GM23248 (cell line): Measurements from ENCODE around the gene STK32B. TPM values are rescaled to one million over a fixed set of nuclear protein-coding genes. Genes with fewer than 3 reads are reported as not detected.
A peak's percentile ranks its signal among the peaks of the same experiment; 100 is the strongest.

ENCODE experiments used
- DNase-seq: peaks from one replicate; pipeline ENCODE4 v3.0.0-alpha.2; 2015
- H2AFZ ChIP-seq: fragments of 200-600 bp; sonication (generic); 2 replicates; pipeline ENCODE4 v1.6.1; 2016; ENCODE audit warnings: antibody characterized with exemption
- H3F3A ChIP-seq: fragments of 200-600 bp; sonication (generic); 2 replicates; pipeline ENCODE4 v1.6.1; 2016; ENCODE audit warnings: mild to moderate bottlenecking, antibody characterized with exemption, mixed run types; ENCODE audit not compliant: insufficient read depth
- H3K27ac ChIP-seq: fragments of 200-600 bp; sonication (generic); 2 replicates; pipeline ENCODE4 v1.5.1; 2016; ENCODE audit warnings: mild to moderate bottlenecking
- H3K27me3 ChIP-seq: fragments of 200-600 bp; sonication (generic); replicated peaks from 2 replicates; pipeline ENCODE4 v1.6.1; 2016; ENCODE audit warnings: mild to moderate bottlenecking; ENCODE audit not compliant: insufficient read depth
- H3K36me3 ChIP-seq: fragments of 200-600 bp; sonication (generic); 2 replicates; pipeline ENCODE4 v1.6.1; 2016; ENCODE audit warnings: low read depth, mild to moderate bottlenecking
- H3K4me1 ChIP-seq: fragments of 200-600 bp; sonication (generic); 2 replicates; pipeline ENCODE4 v1.6.1; 2016; ENCODE audit warnings: mild to moderate bottlenecking; ENCODE audit not compliant: insufficient read depth
- H3K4me2 ChIP-seq: fragments of 200-600 bp; sonication (generic); one replicate; pipeline ENCODE4 v1.6.1; 2016; ENCODE audit warnings: mild to moderate bottlenecking; ENCODE audit not compliant: unreplicated experiment
- H3K4me3 ChIP-seq: fragments of 200-600 bp; sonication (generic); 2 replicates; pipeline ENCODE4 v1.5.1; 2016; ENCODE audit warnings: mild to moderate bottlenecking
- H3K79me2 ChIP-seq: fragments of 200-600 bp; sonication (generic); 2 replicates; pipeline ENCODE4 v1.6.1; 2016; ENCODE audit warnings: mild to moderate bottlenecking; ENCODE audit not compliant: insufficient read depth
- H3K9ac ChIP-seq: fragments of 200-600 bp; sonication (generic); 2 replicates; pipeline ENCODE4 v1.6.1; 2016; ENCODE audit warnings: mild to moderate bottlenecking
- H3K9me2 ChIP-seq: fragments of 200-600 bp; sonication (generic); 2 replicates; pipeline ENCODE4 v1.6.1; 2016; ENCODE audit warnings: mixed run types, mild to moderate bottlenecking, moderate library complexity; ENCODE audit not compliant: insufficient read depth
- H3K9me3 ChIP-seq: fragments of 200-600 bp; sonication (generic); one replicate; pipeline ENCODE4 v1.6.1; 2017; ENCODE audit warnings: low read depth
- H4K20me1 ChIP-seq: fragments of 200-600 bp; sonication (generic); 2 replicates; pipeline ENCODE4 v1.6.0; 2016; ENCODE audit not compliant: insufficient read depth
- EZH2 ChIP-seq: fragments of 200-600 bp; sonication (generic); IDR thresholded peaks from 2 replicates; pipeline ENCODE4 v1.6.1; 2018; ENCODE audit warnings: antibody characterized with exemption, mild to moderate bottlenecking; ENCODE audit not compliant: insufficient read depth, poor library complexity, severe bottlenecking
- EZH2phosphoT487 ChIP-seq: fragments of 200-600 bp; sonication (generic); IDR thresholded peaks from 2 replicates; pipeline ENCODE4 v1.6.1; 2018; ENCODE audit warnings: antibody characterized with exemption, moderate library complexity, mild to moderate bottlenecking, low read depth; ENCODE audit not compliant: insufficient read depth
- WGBS, 2 experiments: methylation state at CpG; one replicate each; pipeline ENCODE4 v1.1.6; 2015 to 2017; ENCODE audit warnings: low lambda C conversion rate in 2 of 2, low coverage in 1 of 2; ENCODE audit errors: missing lambda C conversion rate in 2 of 2; 5-methylcytosine and 5-hydroxymethylcytosine counted together
- in situ Hi-C: fragments of 300-500 bp; cut with MboI; formaldehyde crosslinking; loops from 2 replicates; pipeline ENCODE4 v1.15.0; 2020
- polyA plus RNA-seq: library from polyadenylated mRNA; unstranded; fragments of >200 nt; fragmentation: Nextera tagmentation; extraction: Ambion mirVana; gene quantifications from 2 replicates; pipeline ENCODE4 v1.2.1, GENCODE V29; 2016
- total RNA-seq: library from RNA; depleted of rRNA; stranded (reverse); fragments of >200 nt; shearing (Covaris generic); gene quantifications from 2 replicates; pipeline ENCODE4 v1.2.3, GENCODE V29; 2014

STK32B gene
- total and polyA plus RNA-seq, 2 experiments from 2014 or later, result 4.9 to 6.1 TPM

GRCh38 chr4:5030927-5031326 lies 20.4 kb upstream of the STK32B start:
- Histone ChIP-seq H3K9me3 (no peaks in the 10 kb centered on the region), H3K4me1 (peaks cover 9% of the 10 kb centered on the region), H3F3A (peaks cover 7% of the 10 kb centered on the region; the same call in 1 of the 2 replicates), H3K79me2 (no peaks in the 10 kb centered on the region), H3K4me3 (no peak overlapping the region), H3K27me3 (peaks cover 37% of the 10 kb centered on the region), H3K36me3 (no peaks in the 10 kb centered on the region), H3K27ac (no peak overlapping the region), H3K4me2 (no peak overlapping the region), H3K9me2 (no peaks in the 10 kb centered on the region), H2AFZ (no peak overlapping the region), H3K9ac (no peak overlapping the region), H4K20me1 (no peaks in the 10 kb centered on the region)
- DNase-seq, result no peak
- WGBS, 2 experiments, result 84 to 85% methylated on average over 3 of the region's 3 CpGs
- TF ChIP-seq EZH2phosphoT487 (no peak), EZH2 (no peak)
- in situ Hi-C loops, result loop anchor here (25.0 kb wide), 1 partner anchor 781 kb away; no protein-coding TSS in a partner anchor

DNA sequence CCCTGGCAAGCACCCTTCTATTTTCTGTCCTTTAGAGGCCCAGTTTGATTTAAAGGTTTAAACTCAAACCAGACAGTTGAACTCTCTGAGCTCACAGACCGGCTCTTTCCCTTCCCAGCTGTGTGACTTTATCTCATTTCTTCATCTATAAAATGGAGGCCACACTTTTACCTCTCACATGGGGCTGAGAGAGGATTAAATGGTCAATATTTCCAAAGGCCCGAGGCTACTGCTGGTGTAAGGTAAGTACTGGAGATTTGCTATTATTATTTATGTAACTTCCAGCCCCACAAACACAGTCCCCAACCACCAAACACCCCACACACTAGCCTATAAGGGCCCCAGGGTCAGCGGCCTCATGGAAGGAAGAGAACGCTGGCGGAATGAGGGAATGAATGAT lies 18.5 kb upstream of the STK32B start:
- no peak for TF ChIP-seq EZH2
- TF ChIP-seq EZH2phosphoT487, result no peak
- no peaks in the 10 kb centered on the region for H3K79me2 ChIP-seq
- peaks cover 25% of the 10 kb centered on the region for H3K4me1 ChIP-seq
- H3K9me2 ChIP-seq, result no peaks in the 10 kb centered on the region
- peaks cover 19% of the 10 kb centered on the region for H3K27me3 ChIP-seq
- H3K9ac ChIP-seq, result no peak overlapping the region
- WGBS, 2 experiments, result 89% methylated on average over 5 of the region's 5 CpGs
- no peaks in the 10 kb centered on the region for H4K20me1 ChIP-seq
- H3F3A ChIP-seq, result peaks cover 18% of the 10 kb centered on the region; the same call in 1 of the 2 replicates
- no peak overlapping the region for H3K4me3 ChIP-seq
- no peak for DNase-seq
- no peak overlapping the region; the same call in 1 of the 2 replicates for H2AFZ ChIP-seq
- H3K9me3 ChIP-seq, result no peaks in the 10 kb centered on the region
- H3K27ac ChIP-seq, result no peak overlapping the region
- no peaks in the 10 kb centered on the region for H3K36me3 ChIP-seq
- no peak overlapping the region for H3K4me2 ChIP-seq
- in situ Hi-C loops, result loop anchor here (25.0 kb wide), 1 partner anchor 779 kb away; no protein-coding TSS in a partner anchor

DNA sequence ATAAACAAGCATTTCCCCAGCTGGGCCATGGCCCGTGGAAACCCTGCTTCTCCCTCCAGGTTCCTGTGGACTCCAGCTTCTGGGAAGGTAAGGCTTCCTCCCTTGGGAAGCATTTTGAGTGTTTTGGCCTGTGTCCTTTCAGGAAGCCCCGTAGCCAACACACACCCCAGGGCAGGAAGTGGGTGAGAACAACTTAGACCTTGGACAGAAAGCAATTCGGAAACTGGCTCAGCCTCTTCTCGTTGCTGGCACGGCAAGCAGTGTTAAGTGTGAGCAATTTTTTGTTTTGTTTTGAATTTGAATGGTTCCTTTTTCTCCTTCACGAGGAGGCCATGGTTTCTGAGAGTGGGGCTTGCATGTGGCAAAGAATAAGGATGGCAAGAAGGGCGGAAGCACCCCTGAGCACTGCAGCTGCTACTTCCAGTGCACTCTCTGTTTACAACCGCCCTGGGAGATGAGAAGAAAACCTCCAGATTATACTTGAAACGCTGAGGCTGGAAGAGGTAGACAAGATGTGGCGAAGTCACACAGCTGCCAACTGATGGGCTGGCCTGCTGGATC lies 17.9 kb upstream of the STK32B start:
- Histone ChIP-seq H3K27ac (no peak overlapping the region), H3K9ac (no peak overlapping the region), H2AFZ (peak overlapping the region; percentile 59), H3K79me2 (no peaks in the 10 kb centered on the region), H3K4me3 (0 out of 2 replicates have a peak overlapping the region, but pooled peaks have one; percentile 4), H3K9me3 (no peaks in the 10 kb centered on the region), H3K4me2 (peak overlapping the region; percentile 48), H3K36me3 (no peaks in the 10 kb centered on the region), H3F3A (peaks cover 23% of the 10 kb centered on the region; the same call in 1 of the 2 replicates), H4K20me1 (no peaks in the 10 kb centered on the region), H3K4me1 (peaks cover 30% of the 10 kb centered on the region), H3K27me3 (peaks cover 14% of the 10 kb centered on the region; the same call in 1 of the 2 replicates), H3K9me2 (no peaks in the 10 kb centered on the region)
- TF ChIP-seq EZH2phosphoT487 (no peak), EZH2 (no peak)
- in situ Hi-C loops, result loop anchor here (25.0 kb wide), 1 partner anchor 779 kb away; no protein-coding TSS in a partner anchor
- WGBS, 2 experiments, result 36 to 39% methylated on average over 10 of the region's 10 CpGs
- DNase-seq, result peak; percentile 55

DNA sequence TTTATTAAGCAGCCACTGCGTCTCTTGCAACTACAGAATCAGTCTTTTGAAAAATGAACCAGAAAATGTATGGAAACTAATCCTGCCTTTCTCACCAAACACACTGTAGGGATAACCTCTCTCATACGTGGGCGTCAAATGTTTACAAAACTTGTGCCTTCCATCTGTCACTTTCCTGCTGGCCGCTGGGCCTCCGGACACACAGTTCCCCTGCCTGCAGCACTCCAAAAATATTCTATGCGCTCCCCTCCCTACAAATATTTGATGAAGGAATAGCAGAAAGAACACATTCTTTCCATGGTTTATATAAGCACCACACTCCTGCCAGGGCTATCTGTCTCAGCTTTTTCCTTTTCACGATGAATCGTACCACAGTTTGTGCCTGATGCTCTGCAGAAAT lies 17.1 kb upstream of the STK32B start:
- Histone ChIP-seq H3K4me3 (no peak overlapping the region), H4K20me1 (no peaks in the 10 kb centered on the region), H3K36me3 (no peaks in the 10 kb centered on the region), H3K9me3 (no peaks in the 10 kb centered on the region), H3K4me1 (peaks cover 37% of the 10 kb centered on the region), H3K9ac (no peak overlapping the region), H3K27ac (no peak overlapping the region), H3K27me3 (peaks cover 8% of the 10 kb centered on the region; the same call in 1 of the 2 replicates), H3F3A (peaks cover 29% of the 10 kb centered on the region), H3K79me2 (no peaks in the 10 kb centered on the region), H2AFZ (no peak overlapping the region), H3K4me2 (no peak overlapping the region), H3K9me2 (no peaks in the 10 kb centered on the region)
- no peak for TF ChIP-seq EZH2phosphoT487
- TF ChIP-seq EZH2, result no peak
- DNase-seq, result no peak
- in situ Hi-C loops, result loop anchor here (25.0 kb wide), 1 partner anchor 778 kb away; no protein-coding TSS in a partner anchor
- WGBS, 2 experiments, result 76 to 80% methylated on average over 8 of the region's 8 CpGs
